IMR-90 (cell line): ENCODE data around the gene ZFAND2B. TPM values are rescaled to one million over a fixed set of nuclear protein-coding genes. Genes with fewer than 3 reads are reported as not detected.

ENCODE experiments used
- ATAC-seq: fragments of 200-7000 bp; cut with Tn5 transposase; 2 replicates; pipeline ENCODE4 v1.9.1; 2020; ENCODE audit warnings: low read depth, mild to moderate bottlenecking, moderate library complexity
- Bru-seq: library from RNA; stranded (reverse); fragments of 400-500 nt; gene quantifications from one replicate; lab custom pipeline; 2021; lab: Mats Ljungman, UMichigan
- BruChase-seq, 2 experiments: library from RNA; stranded (reverse); fragments of 400-500 nt; gene quantifications; one replicate each; lab custom pipeline; 2021; lab: Mats Ljungman, UMichigan
- BruUV-seq: library from RNA; stranded (reverse); fragments of 400-500 nt; replicated peaks from 2 replicates; lab custom pipeline; 2021; lab: Mats Ljungman, UMichigan
- CTCF ChIA-PET: fragments of 300-600 bp; formaldehyde crosslinking; extraction: SDS; loops from one replicate; lab custom pipeline; 2021; ENCODE audit warnings: antibody characterized with exemption; lab: Yijun Ruan, JAX
- POLR2A ChIA-PET: fragments of 300-600 bp; sonication (Branson Sonifier 250); formaldehyde crosslinking; loops from one replicate; lab custom pipeline; 2022; ENCODE audit warnings: antibody characterized with exemption; ENCODE audit not compliant: unreplicated experiment; lab: Charles Lee
- DNase-seq: peaks from one replicate; pipeline ENCODE4 v3.0.0; 2013
- H2AFZ ChIP-seq: replicated peaks from 2 replicates; pipeline ENCODE3; 2013; ENCODE audit warnings: low read length, mild to moderate bottlenecking; ENCODE audit not compliant: poor library complexity
- H2AK5ac ChIP-seq: 2 replicates; pipeline ENCODE4 v1.6.1; 2013; ENCODE audit warnings: low read depth, low read length, inconsistent platforms
- H2AK9ac ChIP-seq: replicated peaks from 2 replicates; pipeline ENCODE3; 2013; ENCODE audit warnings: mild to moderate bottlenecking, low read depth, low read length, moderate library complexity; ENCODE audit not compliant: poor library complexity
- H2BK120ac ChIP-seq: 2 replicates; pipeline ENCODE4 v1.6.1; 2013; ENCODE audit warnings: low read depth, low read length, inconsistent platforms
- H2BK15ac ChIP-seq: 3 replicates; pipeline ENCODE4 v1.6.1; 2013; ENCODE audit warnings: low read depth, low read length, inconsistent platforms
- H2BK20ac ChIP-seq: 2 replicates; pipeline ENCODE4 v1.6.1; 2013; ENCODE audit warnings: low read depth, mild to moderate bottlenecking, inconsistent platforms, low read length, moderate library complexity
- H2BK5ac ChIP-seq: 2 replicates; pipeline ENCODE4 v1.6.1; 2013; ENCODE audit warnings: mild to moderate bottlenecking, low read depth, low read length, inconsistent platforms; ENCODE audit not compliant: poor library complexity, severe bottlenecking
- H3K14ac ChIP-seq: replicated peaks from 2 replicates; pipeline ENCODE4 v1.6.1; 2013; ENCODE audit warnings: low read depth, low read length, inconsistent platforms
- H3K18ac ChIP-seq: 2 replicates; pipeline ENCODE4 v1.6.1; 2013; ENCODE audit warnings: low read depth, low read length, control low read depth
- H3K23ac ChIP-seq: 2 replicates; pipeline ENCODE4 v1.6.1; 2013; ENCODE audit warnings: low read depth, low read length, inconsistent platforms
- H3K27ac ChIP-seq: 2 replicates; pipeline ENCODE4 v1.5.1; 2013; ENCODE audit warnings: mild to moderate bottlenecking, control low read depth, low read length; ENCODE audit not compliant: insufficient read depth
- H3K27me3 ChIP-seq: 2 replicates; pipeline ENCODE4 v1.6.1; 2013; ENCODE audit warnings: low read length; ENCODE audit not compliant: control insufficient read depth, insufficient read depth
- H3K36me3 ChIP-seq: 2 replicates; pipeline ENCODE4 v1.6.1; 2013; ENCODE audit warnings: low read length, mixed read lengths; ENCODE audit not compliant: control insufficient read depth, insufficient read depth
- H3K4ac ChIP-seq: 2 replicates; pipeline ENCODE4 v1.6.1; 2013; ENCODE audit warnings: low read depth, low read length, inconsistent platforms
- H3K4me1 ChIP-seq: 2 replicates; pipeline ENCODE4 v1.6.1; 2013; ENCODE audit warnings: low read length, mixed read lengths; ENCODE audit not compliant: control insufficient read depth, insufficient read depth
- H3K4me2 ChIP-seq: 2 replicates; pipeline ENCODE4 v1.6.1; 2013; ENCODE audit warnings: low read depth, mild to moderate bottlenecking, control low read depth, low read length, moderate library complexity
- H3K4me3 ChIP-seq: 2 replicates; pipeline ENCODE4 v1.5.1; 2013; ENCODE audit warnings: low read depth, mild to moderate bottlenecking, control low read depth, low read length, moderate library complexity; ENCODE audit not compliant: insufficient read depth
- H3K56ac ChIP-seq: 2 replicates; pipeline ENCODE4 v1.6.1; 2013; ENCODE audit warnings: low read length, inconsistent platforms; ENCODE audit not compliant: insufficient read depth; ENCODE audit errors: extremely low read depth
- H3K79me1 ChIP-seq, 2 experiments: 2 replicates each; pipeline ENCODE4 v1.6.1; 2013; ENCODE audit warnings: low read length in 2 of 2, inconsistent platforms in 1 of 2, low read depth in 1 of 2
- H3K9ac ChIP-seq: 2 replicates; pipeline ENCODE4 v1.6.1; 2013; ENCODE audit warnings: low read depth, low read length, control low read depth
- H3K9me1 ChIP-seq: 2 replicates; pipeline ENCODE4 v1.6.1; 2013; ENCODE audit warnings: low read length, inconsistent platforms; ENCODE audit not compliant: insufficient read depth
- H3K9me3 ChIP-seq: 2 replicates; pipeline ENCODE4 v1.6.1; 2013; ENCODE audit warnings: low read length; ENCODE audit not compliant: control insufficient read depth, insufficient read depth
- H4K20me1 ChIP-seq: 2 replicates; pipeline ENCODE4 v1.6.1; 2013; ENCODE audit warnings: low read length, inconsistent platforms; ENCODE audit not compliant: insufficient read depth
- H4K5ac ChIP-seq: 2 replicates; pipeline ENCODE4 v1.6.1; 2013; ENCODE audit warnings: mild to moderate bottlenecking, low read depth, low read length, control low read depth
- H4K8ac ChIP-seq, 2 experiments: 2 replicates each; pipeline ENCODE4 v1.6.1; 2013; ENCODE audit warnings: low read depth in 2 of 2, low read length in 2 of 2, control low read depth in 1 of 2, inconsistent platforms in 1 of 2
- H4K91ac ChIP-seq: 2 replicates; pipeline ENCODE4 v1.6.1; 2013; ENCODE audit warnings: low read depth, low read length, inconsistent platforms; ENCODE audit not compliant: insufficient read depth
- BHLHE40 ChIP-seq: fragments of 150-350 bp; IDR thresholded peaks from 2 replicates; pipeline ENCODE4 v1.6.1; 2016; ENCODE audit warnings: mild to moderate bottlenecking, low read depth, low read length
- CEBPB ChIP-seq: IDR thresholded peaks from 2 replicates; pipeline ENCODE4 v1.6.1; 2012; ENCODE audit warnings: low read depth, low read length, improper control_type of control experiment
- CHD1 ChIP-seq: IDR thresholded peaks from 2 replicates; pipeline ENCODE4 v1.6.1; 2012; ENCODE audit warnings: low read depth, low read length, improper control_type of control experiment
- FOS ChIP-seq: fragments of 150-350 bp; IDR thresholded peaks from 2 replicates; pipeline ENCODE4 v1.6.1; 2016; ENCODE audit warnings: low read depth, low read length
- MAFK ChIP-seq: IDR thresholded peaks from 2 replicates; pipeline ENCODE4 v1.6.1; 2012; ENCODE audit warnings: low read depth, low read length, improper control_type of control experiment
- MAZ ChIP-seq: IDR thresholded peaks from 2 replicates; pipeline ENCODE4 v1.6.1; 2012; ENCODE audit warnings: low read depth, mild to moderate bottlenecking, low read length, improper control_type of control experiment, moderate library complexity, borderline replicate concordance
- MXI1 ChIP-seq: IDR thresholded peaks from 2 replicates; pipeline ENCODE4 v1.6.1; 2012; ENCODE audit warnings: low read depth, mild to moderate bottlenecking, low read length, moderate library complexity, borderline replicate concordance
- NFE2L2 ChIP-seq: fragments of 150-350 bp; IDR thresholded peaks from 2 replicates; pipeline ENCODE4 v1.6.1; 2016; ENCODE audit warnings: low read depth, mild to moderate bottlenecking, low read length
- POLR2A ChIP-seq: IDR thresholded peaks from 2 replicates; pipeline ENCODE4 v1.6.1; 2012; ENCODE audit warnings: mild to moderate bottlenecking, low read depth, low read length
- RAD21 ChIP-seq: IDR thresholded peaks from 2 replicates; pipeline ENCODE4 v1.6.1; 2012; ENCODE audit warnings: low read length, improper control_type of control experiment
- RCOR1 ChIP-seq: IDR thresholded peaks from 2 replicates; pipeline ENCODE4 v1.6.1; 2012; ENCODE audit warnings: mild to moderate bottlenecking, low read length, improper control_type of control experiment; ENCODE audit not compliant: insufficient replicate concordance
- RFX5 ChIP-seq: IDR thresholded peaks from 2 replicates; pipeline ENCODE4 v1.8.0; 2012; ENCODE audit warnings: low read depth, mild to moderate bottlenecking, low read length, moderate library complexity
- SMC3 ChIP-seq: fragments of 150-350 bp; IDR thresholded peaks from 2 replicates; pipeline ENCODE4 v1.6.1; 2016; ENCODE audit warnings: low read depth, mild to moderate bottlenecking, antibody characterized with exemption, low read length, moderate library complexity
- USF2 ChIP-seq: fragments of 150-350 bp; IDR thresholded peaks from 2 replicates; pipeline ENCODE4 v1.6.1; 2017; ENCODE audit warnings: mild to moderate bottlenecking, antibody characterized with exemption, low read length, low read depth
- WGBS, 2 experiments: methylation state at CpG; one replicate each; pipeline versions ENCODE4 v1.1.5 to v1.1.7; 2013; ENCODE audit warnings: missing lambda C conversion rate in 2 of 2; ENCODE audit not compliant: insufficient read length in 1 of 2; ENCODE audit errors: extremely low coverage in 2 of 2; 5-methylcytosine and 5-hydroxymethylcytosine counted together
- dilution Hi-C: fragments of 300-500 bp; cut with HindIII; formaldehyde crosslinking; loops from one replicate; pipeline ENCODE4 v1.14.3; 2018; ENCODE audit warnings: low sequenced_read_pairs; ENCODE audit not compliant: unreplicated experiment
- in situ Hi-C: fragments of 300-500 bp; cut with MboI; formaldehyde crosslinking; loops from 3 replicates; pipeline ENCODE4 v1.14.3; 2019; ENCODE audit warnings: low sequenced_read_pairs, inconsistent platforms, mixed read lengths
- intact Hi-C: fragments of 100-400 bp; cut with micrococcal nuclease; formaldehyde crosslinking; loops from 2 replicates; pipeline ENCODE4 v1.10.0; 2022
- long read RNA-seq: library from polyadenylated mRNA; unstranded; transcript quantifications from one replicate; pipeline ENCODE4 v2.0.0, GENCODE V29; 2021; ENCODE audit not compliant: unreplicated experiment
- polyA plus RNA-seq, 3 experiments: library from polyadenylated mRNA; depleted of rRNA; stranded (reverse); fragments of >200 nt; gene quantifications; 2 replicates each; pipeline ENCODE4 v1.2.3, GENCODE V29; 2012; ENCODE audit warnings: low replicate concordance in 1 of 3
- total RNA-seq: library from RNA; depleted of rRNA; stranded (reverse); fragments of >200 nt; gene quantifications from 2 replicates; pipeline ENCODE4 v1.2.3, GENCODE V29; 2012; rRNA removed

The ZFAND2B gene
- total RNA-seq (21.9 and 25.5 TPM in 2 replicates), polyA plus RNA-seq (2012; rRNA removed) (38.3 and 43.0 TPM in 2 replicates), Bru-seq, nascent RNA (percentile 46 among the genes with signal in this experiment), BruChase-seq, experiment 1, labeled RNA remaining after a 6-hour chase (percentile 54 among the genes with signal in this experiment), BruChase-seq, experiment 2, labeled RNA remaining after a 2-hour chase (percentile 49 among the genes with signal in this experiment)
- 37.3 and 38.0 TPM in 2 replicates for polyA plus RNA-seq (2012; cell fraction: cytosol; rRNA removed)
- polyA plus RNA-seq (2012; cell fraction: nucleus; rRNA removed; ENCODE audit: low replicate concordance) = 119 and 135 TPM in 2 replicates
- long read RNA-seq, transcript ZFAND2B-201 (9 exons, 1,314 nt) = major isoform, 10 of 29 reads
- long read RNA-seq, transcript ZFAND2B-212 (10 exons, 1,199 nt) = minor isoform, 7 of 29 reads
- long read RNA-seq, partial matches to known transcripts = 2 of 29 reads
- long read RNA-seq, other reads (novel, unspliced or antisense) = 5 of 29 reads

DNA sequence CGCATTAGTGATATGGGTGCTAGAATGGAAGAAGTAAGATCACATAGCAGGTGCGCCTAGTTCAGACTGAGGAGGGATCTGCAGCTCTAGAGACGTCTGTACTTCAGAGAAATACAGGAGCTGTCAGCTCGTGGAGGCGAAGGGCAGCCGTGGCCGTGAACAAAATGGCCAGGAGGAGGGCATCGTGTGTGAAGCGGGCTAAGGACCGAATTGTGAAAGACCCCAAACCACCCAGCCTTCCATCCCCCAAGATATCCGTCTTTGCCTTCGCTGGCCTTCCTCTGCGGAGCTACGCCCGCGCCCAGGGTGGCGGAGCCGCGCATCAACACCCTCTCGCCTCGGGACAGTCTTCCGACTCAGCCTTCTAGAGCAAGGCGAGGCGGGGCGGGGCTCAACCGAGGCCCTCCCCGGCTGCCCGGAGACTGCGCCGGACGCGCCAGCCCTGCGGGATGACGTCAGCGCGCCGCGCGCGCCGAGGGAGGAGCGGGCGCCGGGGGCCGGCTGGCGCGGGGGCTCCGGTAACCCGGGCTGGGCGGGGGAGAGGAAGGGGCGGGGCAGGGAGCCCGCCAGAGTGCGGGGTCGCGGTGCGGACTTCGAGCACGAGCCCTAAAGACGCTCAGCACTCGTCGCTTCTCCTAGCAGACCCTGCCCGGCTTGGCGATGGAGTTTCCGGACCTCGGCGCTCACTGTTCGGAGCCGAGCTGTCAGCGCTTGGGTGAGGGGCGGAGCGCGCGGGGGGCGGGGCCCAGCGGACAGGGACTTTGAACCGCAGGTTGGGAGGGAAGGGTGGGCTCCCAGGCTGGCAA, at the start of gene ZFAND2B:
Gene ZFAND2B, plus strand, starts transcription at position 455 of the 806 bp plus-strand sequence. Its CDS starts 206 bp downstream, at position 661.
- Histone ChIP-seq H2BK120ac (peak within 1 kb of the TSS; percentile 90), H2AFZ (peak within 1 kb of the TSS; percentile 98), H3K9me3 (no peaks in the 10 kb centered on the region), H3K36me3 (peaks cover 25% of the 10 kb centered on the region), H2AK9ac (peak within 1 kb of the TSS; percentile 95), H3K9ac (peak within 1 kb of the TSS; percentile 93), H3K18ac (peak within 1 kb of the TSS; percentile 88), H4K5ac (peak within 1 kb of the TSS; percentile 78), H2BK15ac (peak within 1 kb of the TSS; percentile 66; the same call in 1 of the 3 replicates), H3K27ac (peak within 1 kb of the TSS; percentile 96), H3K23ac (peak within 1 kb of the TSS; percentile 94), H2BK20ac (peak within 1 kb of the TSS; percentile 66; the same call in 1 of the 2 replicates), H3K14ac (peak within 1 kb of the TSS; percentile 96), H3K4me1 (peaks cover 16% of the 10 kb centered on the region), H3K79me1 (peaks cover 5 to 19% of the 10 kb centered on the region in 2 experiments; a peak in 3 of 4 replicates), H3K27me3 (no peaks in the 10 kb centered on the region), H3K4me3 (peak within 1 kb of the TSS; percentile 84), H4K91ac (peak within 1 kb of the TSS; percentile 90), H3K4me2 (peak within 1 kb of the TSS; percentile 99), H4K8ac (peak within 1 kb of the TSS; percentile 51 to 92), H2BK5ac (peak within 1 kb of the TSS; percentile 97), H3K9me1 (peaks cover 8% of the 10 kb centered on the region; the same call in 1 of the 2 replicates), H3K56ac (peak within 1 kb of the TSS; percentile 75), H2AK5ac (peak within 1 kb of the TSS; percentile 84), H4K20me1 (peaks cover 9% of the 10 kb centered on the region; the same call in 1 of the 2 replicates), H3K4ac (peak within 1 kb of the TSS; percentile 94)
- dilution Hi-C loops = no loop called here
- DNase-seq (peak; percentile 88), ATAC-seq (peak; percentile 96)
- ChIA-PET CTCF (interaction anchor here (0.6 to 1.1 kb wide), 4 partner anchors 12 to 71 kb away, joined by 3 read pairs; partner anchors contain the start of gene ABCB6), POLR2A (interaction anchor here (0.6 to 0.7 kb wide), 4 partner anchors 11 to 1052 kb away, joined by 3 to 5 read pairs (median 4); partner anchors contain the start of gene CNPPD1)
- intact Hi-C loops = loop anchor here (1.0 to 2.0 kb wide), 2 partner anchors 30 to 46 kb away; partner anchors contain the start of genes CNPPD1 and NHEJ1
- no TSS peak for BruUV-seq
- TF ChIP-seq CEBPB (0 out of 2 replicates have a peak, but pooled peaks have one; percentile 22), BHLHE40 (no peak), RFX5 (no peak), RCOR1 (no peak), MAFK (no peak), SMC3 (no peak), NFE2L2 (no peak), USF2 (no peak), FOS (peak; percentile 6; the same call in 1 of the 2 replicates), RAD21 (no peak; the same call in 1 of the 2 replicates), CHD1 (no peak), MXI1 (0 out of 2 replicates have a peak, but pooled peaks have one; percentile 11), POLR2A (peak; percentile 88), MAZ (peak; percentile 97)
- 7% methylated on average over 3 of the region's 76 CpGs; no CpG with 5 or more reads in 1 of the 2 experiments for WGBS, 2 experiments
- in situ Hi-C loops = loop anchor here (5.0 kb wide), 1 partner anchor 34 kb away; the partner anchor contains the start of gene SLC23A3
